GM18508 (cell line): ENCODE data around the gene LRSAM1.

Experiments used
- ATAC-seq: cut with Tn5 transposase; IDR thresholded peaks from one replicate; pipeline ENCODE4 v1.9.1; 2021; ENCODE audit warnings: moderate number of reproducible peaks; ENCODE audit not compliant: insufficient read depth, unreplicated experiment

Gene LRSAM1

GRCh38 chr9:127543973-127544533, 92.7 kb downstream of the LRSAM1 start:
- no peak for ATAC-seq

GRCh38 chr9:127545196-127546124, 94.2 kb downstream of the LRSAM1 start:
- no peak for ATAC-seq

- ATAC-seq = no peak
These were observed 95.0 kb downstream of the LRSAM1 start for GRCh38 chr9:127546125-127546832.

GRCh38 chr9:127548352-127548881, 97.1 kb downstream of the LRSAM1 start:
- no peak for ATAC-seq

- ATAC-seq = no peak
These were observed 97.9 kb downstream of the LRSAM1 start for GRCh38 chr9:127549218-127549617.

GRCh38 chr9:127549751-127550150, 98.4 kb downstream of the LRSAM1 start:
- ATAC-seq = no peak

- ATAC-seq = no peak
These were observed 99.0 kb downstream of the LRSAM1 start for GRCh38 chr9:127550282-127550681.

- no peak for ATAC-seq
These were observed 99.4 kb downstream of the LRSAM1 start for GRCh38 chr9:127550751-127551150.
